Effector CD4-positive, alpha-beta T cell (primary cell): Measurements from ENCODE around the gene CCDC78.
A peak's percentile ranks its signal among the peaks of the same experiment; 100 is the strongest.
"Not testable (repeated sequence)": the region's sequence is repeated elsewhere in the genome, so short reads cannot be mapped to it uniquely, and the experiment has no call there.

Source experiments
- DNase-seq: peaks from one replicate; pipeline ENCODE4 v3.0.0-alpha.2; 2020

Gene CCDC78

GRCh38 chr16:760545-761343, 34.5 kb upstream of the CCDC78 start, which contains the start of gene MSLN:
Gene MSLN (plus strand): TSS chr16:760734. CDS start chr16:762681, 1,947 bp downstream.
- no peak for DNase-seq

DNA sequence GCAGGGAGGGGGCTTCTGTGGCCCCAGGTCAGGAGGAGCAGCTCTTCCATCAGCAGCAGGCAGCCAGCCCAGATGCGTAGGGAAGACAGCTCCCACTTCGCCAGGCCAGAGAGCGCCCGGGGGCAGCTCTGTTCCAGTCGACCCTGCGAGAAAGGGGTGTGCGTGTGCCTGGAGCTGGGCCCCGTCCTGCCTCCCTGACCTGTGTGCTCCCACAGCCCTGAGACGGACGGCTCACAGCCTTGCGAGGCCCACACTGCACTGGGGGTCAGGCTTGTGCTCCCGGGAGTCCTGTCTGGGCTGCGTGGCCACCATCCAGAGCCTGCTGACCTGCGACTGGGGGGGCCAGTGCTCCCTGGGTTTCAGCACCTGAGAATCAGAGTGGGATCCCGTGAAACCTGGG, 33.8 kb upstream of the CCDC78 start:
- DNase-seq = no peak

- no peak for DNase-seq
These were observed 33.1 kb upstream of the CCDC78 start for GRCh38 chr16:759110-759910.

GRCh38 chr16:756428-756827, 30.2 kb upstream of the CCDC78 start:
- DNase-seq = no peak

DNA sequence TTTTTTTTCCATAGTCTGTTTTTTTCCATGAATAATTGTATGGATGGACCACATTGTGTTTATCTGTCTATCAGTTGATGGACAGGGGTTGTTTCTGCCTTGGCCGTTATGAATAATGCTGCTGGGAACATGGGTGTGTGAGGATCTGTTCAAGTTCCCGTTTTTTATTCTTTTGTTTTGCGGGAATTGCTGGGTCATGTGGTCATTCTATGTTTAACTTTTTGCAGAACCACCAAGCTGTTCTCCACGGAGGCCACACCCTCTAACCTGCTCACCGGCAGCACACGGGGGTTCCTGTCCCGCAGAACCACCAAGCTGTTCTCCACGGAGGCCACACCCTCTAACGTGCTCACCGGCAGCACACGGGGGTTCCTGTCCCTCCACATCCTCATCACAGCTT, 28.4 kb upstream of the CCDC78 start:
- no peak for DNase-seq

- not testable (repeated sequence) for DNase-seq
These were observed 27.9 kb upstream of the CCDC78 start for GRCh38 chr16:754121-754607.

GRCh38 chr16:752007-752312, 25.7 kb upstream of the CCDC78 start:
- no peak for DNase-seq

DNA sequence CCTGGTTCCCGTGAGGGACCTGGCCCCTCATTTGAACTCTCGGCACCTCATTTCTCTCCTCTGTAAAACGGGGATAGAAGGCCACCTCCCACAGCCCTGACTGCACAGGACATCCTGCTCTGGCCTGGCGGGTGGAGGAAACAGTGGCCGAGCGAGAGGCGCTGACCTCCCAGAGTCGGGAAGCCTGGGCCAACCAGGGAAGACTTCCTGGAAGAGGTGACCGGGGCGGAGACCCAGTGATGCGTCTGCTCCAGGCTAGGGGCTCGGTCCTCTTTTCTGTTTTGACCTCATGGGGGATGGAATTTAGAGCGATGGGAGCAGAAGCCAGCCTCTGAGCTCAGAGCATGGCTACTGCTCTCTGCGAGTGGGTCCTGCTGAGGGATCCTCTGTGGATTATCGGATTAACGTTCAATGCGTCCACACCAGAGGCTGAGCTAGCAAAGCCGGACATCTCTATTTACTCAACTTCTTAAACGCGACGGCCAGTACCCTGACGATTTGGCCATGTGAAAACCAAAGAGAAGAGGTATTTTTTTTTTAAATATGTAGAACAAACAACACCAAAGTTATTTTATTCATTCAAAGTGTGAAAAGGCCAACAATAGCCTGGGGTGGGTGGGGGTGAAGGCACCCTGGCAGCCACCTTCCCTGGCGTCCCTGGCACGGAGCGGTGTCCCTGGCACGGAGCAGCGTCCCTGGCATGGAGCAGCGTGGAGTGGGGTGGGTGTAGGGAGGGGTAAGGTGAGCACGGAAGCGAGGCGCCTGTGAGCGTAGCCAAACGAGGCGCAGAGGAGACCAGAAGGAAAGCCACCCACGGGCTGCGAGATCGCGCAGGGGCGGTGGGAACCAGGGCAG, 25.1 kb upstream of the CCDC78 start:
- DNase-seq = no peak

DNA sequence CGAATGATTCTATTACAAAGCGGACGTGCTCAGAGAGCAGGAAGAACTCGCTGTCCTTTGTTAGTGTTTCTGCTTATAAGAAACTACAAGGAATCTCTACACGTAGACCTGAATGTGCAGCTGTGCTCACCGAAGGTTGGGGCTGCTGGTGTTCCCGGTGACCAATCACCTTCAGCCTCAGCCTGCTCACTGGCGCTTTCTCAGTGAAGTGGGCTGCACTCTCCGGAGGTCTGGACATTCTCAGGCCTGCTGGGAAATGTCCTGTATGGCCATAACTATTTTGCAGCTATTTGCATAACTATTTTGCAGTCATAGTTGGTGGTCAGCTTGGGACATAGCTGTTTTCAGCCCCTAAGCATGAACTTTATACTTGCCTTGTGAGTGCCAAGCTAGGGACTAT, 24.2 kb upstream of the CCDC78 start:
- DNase-seq = no peak

DNA sequence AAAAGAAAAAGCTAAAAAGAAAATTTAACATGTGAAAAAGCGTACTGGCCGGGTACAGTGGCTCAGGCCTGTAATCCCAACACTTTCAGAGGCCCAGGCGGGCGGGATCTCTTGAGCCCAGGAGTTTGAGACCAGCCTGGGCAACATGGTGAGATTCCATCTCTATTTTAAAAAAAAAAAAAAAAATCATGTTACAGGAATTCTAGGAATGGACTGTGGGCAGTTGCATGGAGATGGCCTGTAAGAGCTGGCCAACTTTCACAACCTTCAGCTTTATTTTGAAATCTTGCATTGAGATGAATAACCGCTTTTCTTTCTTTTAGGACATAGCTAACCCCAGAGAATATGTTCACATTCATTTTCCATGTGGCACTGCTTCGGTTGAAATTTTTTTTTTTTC, 22.8 kb upstream of the CCDC78 start:
- DNase-seq = no peak

- no peak for DNase-seq
These were observed 21.9 kb upstream of the CCDC78 start for GRCh38 chr16:747978-748746.

DNA sequence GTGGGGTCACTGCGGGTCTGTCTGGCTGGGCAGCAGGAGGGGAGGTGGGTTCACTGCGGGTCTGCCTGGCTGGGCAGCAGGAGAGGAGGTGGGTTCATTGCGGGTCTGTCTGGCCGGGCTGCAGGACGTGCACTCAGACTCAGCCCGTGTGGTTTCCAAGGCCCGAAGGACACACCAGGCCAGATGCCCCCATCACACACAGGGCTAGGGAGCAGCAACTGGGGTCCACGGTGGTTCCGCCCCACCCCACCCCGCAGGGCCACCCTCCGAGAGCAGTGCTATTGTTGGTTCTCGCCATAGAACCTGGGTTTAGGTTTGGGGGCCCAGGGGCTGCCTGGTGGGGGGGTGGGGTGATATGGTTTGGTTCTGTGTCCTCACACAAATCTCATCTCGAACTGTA, 20.4 kb upstream of the CCDC78 start:
- DNase-seq = no peak

DNA sequence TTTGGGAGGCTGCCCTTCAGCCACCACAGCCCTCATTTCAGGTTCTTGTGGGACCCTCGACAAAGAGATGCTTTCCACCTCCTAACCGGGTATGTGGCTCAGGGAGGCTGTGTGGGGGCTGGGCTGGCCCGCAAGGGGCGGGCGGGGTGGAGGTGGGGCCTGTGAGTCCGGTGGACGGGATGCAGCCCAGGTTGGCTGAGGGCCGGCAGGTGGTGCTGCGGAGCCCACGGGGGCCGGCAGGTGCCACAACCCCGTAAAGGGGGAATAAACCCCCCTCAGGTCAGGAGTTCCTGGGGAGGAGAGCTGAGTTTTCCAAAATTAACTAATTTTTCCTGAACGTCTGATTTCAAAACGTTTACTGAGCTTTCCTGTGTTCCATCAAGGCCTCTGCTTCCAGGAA, 19.5 kb upstream of the CCDC78 start:
- DNase-seq = no peak

DNA sequence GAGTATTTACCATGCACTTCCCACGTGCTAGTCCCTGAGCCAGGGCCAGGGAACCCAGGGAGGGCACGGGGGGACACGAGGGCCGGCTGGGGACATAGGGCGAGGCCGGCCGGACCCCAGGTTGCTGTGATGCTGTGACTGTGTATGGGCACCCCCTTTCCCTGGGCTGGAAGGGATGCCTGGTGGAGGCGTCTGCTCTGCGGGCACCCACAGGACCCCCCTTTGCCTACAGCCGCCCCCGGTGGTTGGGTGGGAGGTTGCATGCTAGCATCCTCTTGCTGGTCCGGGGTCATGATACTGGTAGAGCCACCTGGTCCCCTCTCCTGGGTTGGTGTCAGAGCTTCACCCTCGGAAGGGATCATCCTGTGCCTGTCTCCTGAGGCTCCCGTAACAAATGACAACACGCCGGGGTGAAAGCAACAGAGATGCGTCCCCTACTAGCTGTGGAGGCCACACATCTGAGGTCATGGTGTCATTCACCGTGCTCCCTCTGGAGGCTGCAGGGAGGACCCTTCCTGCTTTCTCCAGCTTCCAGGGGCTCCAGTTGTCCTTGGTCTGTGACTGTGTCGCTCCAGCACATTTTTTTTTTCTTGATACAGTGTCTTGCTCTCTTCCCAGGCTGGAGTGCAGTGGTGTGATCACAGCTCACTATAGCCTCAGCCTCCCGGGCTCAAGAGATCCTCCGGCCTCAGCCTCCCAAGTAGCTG, 17.7 kb upstream of the CCDC78 start:
- no peak for DNase-seq

GRCh38 chr16:742894-743293, 16.7 kb upstream of the CCDC78 start:
- not testable (repeated sequence) for DNase-seq

DNA sequence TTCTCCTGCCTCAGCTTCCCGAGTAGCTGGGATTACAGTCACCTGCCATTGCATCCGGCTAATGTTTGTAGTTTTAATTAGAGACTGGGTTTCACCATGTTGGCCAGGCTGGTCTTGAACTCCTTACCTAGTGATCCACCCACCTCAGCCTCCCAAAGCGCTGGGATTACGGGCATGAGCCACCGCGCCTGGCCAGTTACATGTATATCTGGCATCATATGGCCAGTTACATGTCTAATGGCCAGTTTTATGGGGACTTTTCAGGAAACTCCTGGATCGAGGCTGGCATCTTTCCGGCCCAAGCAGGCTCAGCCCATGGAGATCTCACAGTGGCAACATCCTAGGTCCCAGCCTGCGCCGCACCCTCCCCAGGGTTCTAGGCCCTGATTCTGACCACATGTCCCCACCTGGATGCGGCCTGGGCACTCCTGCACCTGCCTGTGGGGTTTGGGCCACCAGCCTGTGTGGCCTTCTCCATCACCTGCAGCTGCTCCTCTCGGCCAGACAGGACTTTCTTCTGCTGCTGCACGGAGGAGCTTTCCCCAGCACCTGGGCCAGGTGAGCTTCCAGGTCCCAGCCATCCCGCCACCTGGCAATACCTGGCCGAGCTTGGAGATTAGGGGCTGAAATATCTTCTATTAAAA, 15.9 kb upstream of the CCDC78 start:
- no peak for DNase-seq

DNA sequence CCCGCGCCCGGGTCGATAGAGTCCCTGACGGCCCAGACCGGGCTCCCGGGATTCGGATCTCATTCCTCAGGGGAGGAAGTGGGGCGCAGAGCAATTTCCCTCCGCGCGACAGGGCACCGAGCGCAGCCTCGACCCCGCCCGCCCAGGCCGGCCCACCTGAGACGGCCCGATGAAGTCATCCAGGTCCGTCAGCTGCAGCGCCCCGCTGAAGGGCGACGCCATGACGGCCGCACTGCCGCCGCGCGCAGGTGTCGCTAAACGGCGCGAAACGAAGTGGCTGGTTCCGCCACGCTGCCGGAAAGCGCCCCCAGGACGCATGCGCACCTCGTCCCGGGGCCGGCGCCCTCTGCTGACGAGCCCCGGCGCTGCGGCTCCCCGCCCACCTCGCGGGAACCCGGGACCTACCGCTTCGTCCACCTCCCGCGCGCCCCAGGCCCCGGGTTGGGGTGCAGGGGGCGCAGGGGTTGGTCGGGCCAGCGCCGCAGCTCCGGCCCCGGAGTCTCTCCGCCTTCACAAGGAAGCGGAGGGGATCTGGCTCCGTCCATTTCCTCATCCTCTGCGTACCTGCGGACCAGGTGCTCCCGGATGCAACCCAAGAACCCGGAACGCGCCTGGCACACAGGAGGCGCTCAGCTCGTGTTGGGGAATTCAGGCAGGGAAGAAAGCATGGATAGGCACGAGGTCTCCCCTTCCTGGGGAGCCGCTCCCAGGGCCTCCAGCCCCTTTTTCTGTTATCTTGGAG, 14.7 kb upstream of the CCDC78 start, which contains the start of gene CIAO3:
CIAO3 (minus strand) TSS at position 234 of the 742 bp plus-strand sequence; CDS start at position 222, 12 bp downstream.
- DNase-seq = peak; percentile 88

- DNase-seq = no peak
These were observed 14.2 kb upstream of the CCDC78 start for GRCh38 chr16:740459-740763.

- DNase-seq = no peak
These were observed 13.6 kb upstream of the CCDC78 start for GRCh38 chr16:739560-740458.
